Measurements from ENCODE around the gene WRNIP1. TPM values are rescaled to one million over a fixed set of nuclear protein-coding genes. Genes with fewer than 3 reads are reported as not detected.

WRNIP1 gene
- total and polyA plus RNA-seq, 2 of the 13 experiments (the other 11 are each of a cell fraction or from before 2014, with no cell fraction given), result 77.7 to 90.3 TPM

GRCh38 chr6:2738373-2738979, 26.7 kb upstream of the WRNIP1 start (continued):
- TF ChIP-seq ZNF761 (CRISPR knock-in tag; conservative IDR thresholded peaks at IDR 0.05) (0 out of 2 replicates have a peak, but pooled peaks have one; percentile 39), SMAD3 (CRISPR knock-in tag; IDR thresholded peaks at IDR 0.05) (0 out of 2 replicates have a peak, but pooled peaks have one; percentile 42), ATRX (CRISPR knock-in tag; IDR thresholded peaks at IDR 0.05; ENCODE audit: borderline replicate concordance) (no peak), EHMT2 (IDR thresholded peaks at IDR 0.05; ENCODE audit: borderline replicate concordance, low read depth, low read length) (no peak), SP1 (IDR thresholded peaks at IDR 0.05) (no peak), SP1 (CRISPR knock-in tag; IDR thresholded peaks at IDR 0.05) (no peak), GPN1 (CRISPR knock-in tag; IDR thresholded peaks at IDR 0.05; ENCODE audit: borderline replicate concordance) (no peak), GABPA (IDR thresholded peaks at IDR 0.05; ENCODE audit: low read depth, low read length) (no peak), GABPA (CRISPR knock-in tag; IDR thresholded peaks at IDR 0.05; ENCODE audit: low read depth) (0 out of 2 replicates have a peak, but pooled peaks have one; percentile 10), ZNF850 (CRISPR knock-in tag; conservative IDR thresholded peaks at IDR 0.05) (no peak), HMG20A (CRISPR knock-in tag; IDR thresholded peaks at IDR 0.05; ENCODE audit: borderline replicate concordance) (no peak), SMC3 (IDR thresholded peaks at IDR 0.05; ENCODE audit: low read length) (peak; percentile 92), MTERF4 (CRISPR knock-in tag; IDR thresholded peaks at IDR 0.05) (no peak), TCF12 (IDR thresholded peaks at IDR 0.05) (no peak), TCF12 (CRISPR knock-in tag; IDR thresholded peaks at IDR 0.05) (no peak), ARID3A (IDR thresholded peaks at IDR 0.05; ENCODE audit: low read depth, low read length) (peak; percentile 18; the same call in 1 of the 2 replicates), SIN3B (IDR thresholded peaks at IDR 0.05; ENCODE audit: low read length) (no peak), KLF16 (CRISPR knock-in tag; IDR thresholded peaks at IDR 0.05) (no peak), ZNF773 (CRISPR knock-in tag; IDR thresholded peaks at IDR 0.05; ENCODE audit: borderline replicate concordance) (no peak), RELA (CRISPR knock-in tag; IDR thresholded peaks at IDR 0.05) (no peak), ZNF790 (CRISPR knock-in tag; IDR thresholded peaks at IDR 0.05; ENCODE audit: borderline replicate concordance) (no peak), JUN (CRISPR knock-in tag; IDR thresholded peaks at IDR 0.05) (no peak), MIER2 (CRISPR knock-in tag; IDR thresholded peaks at IDR 0.05) (0 out of 2 replicates have a peak, but pooled peaks have one; percentile 23), KAT2B (IDR thresholded peaks at IDR 0.05; ENCODE audit: borderline replicate concordance, low read depth, low read length) (no peak)
- TF ChIP-seq, protein P1, sequence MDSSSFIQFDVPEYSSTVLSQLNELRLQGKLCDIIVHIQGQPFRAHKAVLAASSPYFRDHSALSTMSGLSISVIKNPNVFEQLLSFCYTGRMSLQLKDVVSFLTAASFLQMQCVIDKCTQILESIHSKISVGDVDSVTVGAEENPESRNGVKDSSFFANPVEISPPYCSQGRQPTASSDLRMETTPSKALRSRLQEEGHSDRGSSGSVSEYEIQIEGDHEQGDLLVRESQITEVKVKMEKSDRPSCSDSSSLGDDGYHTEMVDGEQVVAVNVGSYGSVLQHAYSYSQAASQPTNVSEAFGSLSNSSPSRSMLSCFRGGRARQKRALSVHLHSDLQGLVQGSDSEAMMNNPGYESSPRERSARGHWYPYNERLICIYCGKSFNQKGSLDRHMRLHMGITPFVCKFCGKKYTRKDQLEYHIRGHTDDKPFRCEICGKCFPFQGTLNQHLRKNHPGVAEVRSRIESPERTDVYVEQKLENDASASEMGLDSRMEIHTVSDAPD (CRISPR knock-in tag; IDR thresholded peaks at IDR 0.05), result no peak
- TF ChIP-seq, protein P2, sequence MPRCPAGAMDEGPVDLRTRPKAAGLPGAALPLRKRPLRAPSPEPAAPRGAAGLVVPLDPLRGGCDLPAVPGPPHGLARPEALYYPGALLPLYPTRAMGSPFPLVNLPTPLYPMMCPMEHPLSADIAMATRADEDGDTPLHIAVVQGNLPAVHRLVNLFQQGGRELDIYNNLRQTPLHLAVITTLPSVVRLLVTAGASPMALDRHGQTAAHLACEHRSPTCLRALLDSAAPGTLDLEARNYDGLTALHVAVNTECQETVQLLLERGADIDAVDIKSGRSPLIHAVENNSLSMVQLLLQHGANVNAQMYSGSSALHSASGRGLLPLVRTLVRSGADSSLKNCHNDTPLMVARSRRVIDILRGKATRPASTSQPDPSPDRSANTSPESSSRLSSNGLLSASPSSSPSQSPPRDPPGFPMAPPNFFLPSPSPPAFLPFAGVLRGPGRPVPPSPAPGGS (CRISPR knock-in tag; IDR thresholded peaks at IDR 0.05), result no peak
- TF ChIP-seq, protein P3, sequence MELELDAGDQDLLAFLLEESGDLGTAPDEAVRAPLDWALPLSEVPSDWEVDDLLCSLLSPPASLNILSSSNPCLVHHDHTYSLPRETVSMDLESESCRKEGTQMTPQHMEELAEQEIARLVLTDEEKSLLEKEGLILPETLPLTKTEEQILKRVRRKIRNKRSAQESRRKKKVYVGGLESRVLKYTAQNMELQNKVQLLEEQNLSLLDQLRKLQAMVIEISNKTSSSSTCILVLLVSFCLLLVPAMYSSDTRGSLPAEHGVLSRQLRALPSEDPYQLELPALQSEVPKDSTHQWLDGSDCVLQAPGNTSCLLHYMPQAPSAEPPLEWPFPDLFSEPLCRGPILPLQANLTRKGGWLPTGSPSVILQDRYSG (CRISPR knock-in tag; IDR thresholded peaks at IDR 0.05), result no peak

Measured in HepG2 (cell line).